Sigmoid colon (tissue), 7 donors: ENCODE data around the gene MAST1. TPM values are rescaled to one million over a fixed set of nuclear protein-coding genes. Genes with fewer than 3 reads are reported as not detected.
A peak's percentile ranks its signal among the peaks of the same experiment; 100 is the strongest.

Experiments used
- DNase-seq: peaks from one replicate; pipeline ENCODE4 v3.0.0-alpha.2; 2019
- H3K27ac ChIP-seq, 4 donors: fragments of 200-600 bp; sonication (generic); one replicate each; pipeline ENCODE4 v1.5.1; 2016 to 2019; ENCODE audit warnings: mild to moderate bottlenecking in 1 of 4
- H3K27me3 ChIP-seq, 3 donors: fragments of 200-600 bp; sonication (generic); one replicate each; pipeline ENCODE4 v1.5.1; 2019; ENCODE audit warnings: mild to moderate bottlenecking in 1 of 3
- H3K36me3 ChIP-seq, 4 donors: fragments of 200-600 bp; sonication (generic); one replicate each; pipeline ENCODE4 v1.5.1; 2016 to 2019
- H3K4me1 ChIP-seq, 4 donors: fragments of 200-600 bp; sonication (generic); one replicate each; pipeline ENCODE4 v1.5.1; 2017 to 2019
- H3K4me3 ChIP-seq, 4 donors: fragments of 200-600 bp; sonication (generic); one replicate each; pipeline ENCODE4 v1.5.1; 2017 to 2019; ENCODE audit warnings: mild to moderate bottlenecking in 2 of 4, moderate library complexity in 1 of 4
- H3K9me3 ChIP-seq, 4 donors: fragments of 200-600 bp in 3 of 4; sonication (generic) in 3 of 4; one replicate each; pipeline versions ENCODE4 v1.5.1 to v1.6.1; 2013 to 2019
- CTCF ChIP-seq, 4 experiments: fragments of 450-650 bp in 3 of 4; fragments of 200-600 bp in 1 of 4; IDR thresholded peaks; one replicate each; pipeline ENCODE4 v1.5.1; 2016 to 2019; ENCODE audit warnings: antibody characterized with exemption in 4 of 4, mild to moderate bottlenecking in 3 of 4, moderate library complexity in 2 of 4
- EP300 ChIP-seq, 4 donors: sonication (generic); formaldehyde crosslinking; IDR thresholded peaks; one replicate each; pipeline ENCODE4 v1.6.1; 2017; ENCODE audit warnings: antibody characterized with exemption in 4 of 4
- POLR2A ChIP-seq, 2 donors: fragments of 450-650 bp; IDR thresholded peaks; one replicate each; pipeline ENCODE4 v1.6.1; 2016; ENCODE audit warnings: antibody characterized with exemption in 2 of 2, mild to moderate bottlenecking in 2 of 2, moderate library complexity in 2 of 2
- POLR2AphosphoS5 ChIP-seq, 4 donors: sonication (generic); formaldehyde crosslinking; IDR thresholded peaks; one replicate each; pipeline ENCODE4 v1.6.1; 2017; ENCODE audit warnings: antibody characterized with exemption in 4 of 4
- WGBS, 2 donors: extraction: QIAGEN DNeasy Blood & Tissue Kit; methylation state at CpG; one replicate each; pipeline ENCODE4 v1.1.7; 2013; 5-methylcytosine and 5-hydroxymethylcytosine counted together
- intact Hi-C: fragments of 100-400 bp; cut with DNase I; formaldehyde crosslinking; loops from one replicate; pipeline ENCODE4 v1.15.1; 2023
- polyA plus RNA-seq, 3 donors: library from polyadenylated mRNA; stranded (reverse); fragments of 200-250 nt; gene quantifications; one replicate each; pipeline ENCODE4 v1.2.3, GENCODE V29; 2013
- total RNA-seq, 4 donors: library from RNA; depleted of rRNA; stranded (reverse); fragments of >200 nt; gene quantifications; one replicate each; pipeline ENCODE4 v1.1.0, GENCODE V29; 2016
- donor health status: healthy with polysubstance abuse.
- donor health status: Bipolar disorder and iron deficiency.
- donor health status: healthy.

MAST1 gene
- total and polyA plus RNA-seq, 7 donors: 0.49 to 3.3 (median 1.2) TPM

DNA sequence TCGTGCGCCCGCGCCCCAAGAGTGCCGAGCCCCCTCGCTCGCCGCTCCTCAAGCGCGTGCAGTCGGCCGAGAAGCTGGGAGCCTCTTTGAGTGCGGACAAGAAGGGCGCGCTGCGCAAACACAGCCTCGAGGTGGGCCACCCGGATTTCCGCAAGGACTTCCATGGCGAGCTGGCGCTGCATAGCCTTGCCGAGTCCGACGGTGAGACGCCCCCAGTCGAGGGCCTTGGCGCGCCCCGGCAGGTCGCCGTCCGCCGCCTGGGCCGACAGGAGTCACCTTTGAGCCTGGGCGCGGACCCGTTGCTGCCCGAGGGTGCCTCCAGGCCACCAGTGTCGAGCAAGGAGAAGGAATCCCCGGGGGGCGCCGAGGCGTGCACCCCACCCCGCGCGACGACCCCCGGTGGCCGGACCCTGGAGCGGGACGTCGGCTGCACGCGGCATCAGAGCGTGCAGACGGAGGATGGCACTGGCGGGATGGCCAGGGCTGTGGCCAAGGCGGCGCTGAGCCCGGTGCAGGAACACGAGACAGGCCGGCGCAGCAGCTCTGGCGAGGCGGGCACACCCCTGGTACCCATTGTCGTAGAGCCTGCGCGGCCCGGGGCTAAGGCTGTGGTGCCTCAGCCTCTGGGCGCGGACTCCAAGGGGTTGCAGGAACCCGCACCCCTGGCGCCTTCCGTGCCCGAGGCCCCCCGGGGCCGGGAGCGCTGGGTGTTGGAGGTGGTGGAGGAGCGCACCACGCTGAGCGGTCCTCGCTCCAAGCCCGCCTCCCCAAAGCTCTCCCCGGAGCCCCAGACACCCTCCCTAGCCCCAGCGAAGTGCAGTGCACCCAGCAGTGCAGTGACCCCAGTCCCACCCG, 35.8 kb downstream of the MAST1 start:
- no peak overlapping the region for H3K27ac ChIP-seq
- H3K9me3 ChIP-seq: no peaks in the 10 kb centered on the region
- no peak overlapping the region for H3K4me3 ChIP-seq
- H3K36me3 ChIP-seq: peaks cover 0 to 45% (median 19%) of the 10 kb centered on the region in 4 donors
- TF ChIP-seq CTCF (IDR thresholded peaks at IDR 0.05) (no peak), POLR2A (IDR thresholded peaks at IDR 0.05) (no peak), POLR2AphosphoS5 (IDR thresholded peaks at IDR 0.05) (no peak), EP300 (IDR thresholded peaks at IDR 0.05) (no peak)
- 79 to 86% methylated on average over 86 of the region's 86 CpGs for WGBS, 2 donors
- no peaks in the 10 kb centered on the region for H3K27me3 ChIP-seq
- no peaks in the 10 kb centered on the region for H3K4me1 ChIP-seq
- no peak for DNase-seq
- intact Hi-C loops: no loop called here

- DNase-seq: no peak
- intact Hi-C loops: no loop called here
These were observed 36.8 kb downstream of the MAST1 start for GRCh38 chr19:12875086-12875485.

DNA sequence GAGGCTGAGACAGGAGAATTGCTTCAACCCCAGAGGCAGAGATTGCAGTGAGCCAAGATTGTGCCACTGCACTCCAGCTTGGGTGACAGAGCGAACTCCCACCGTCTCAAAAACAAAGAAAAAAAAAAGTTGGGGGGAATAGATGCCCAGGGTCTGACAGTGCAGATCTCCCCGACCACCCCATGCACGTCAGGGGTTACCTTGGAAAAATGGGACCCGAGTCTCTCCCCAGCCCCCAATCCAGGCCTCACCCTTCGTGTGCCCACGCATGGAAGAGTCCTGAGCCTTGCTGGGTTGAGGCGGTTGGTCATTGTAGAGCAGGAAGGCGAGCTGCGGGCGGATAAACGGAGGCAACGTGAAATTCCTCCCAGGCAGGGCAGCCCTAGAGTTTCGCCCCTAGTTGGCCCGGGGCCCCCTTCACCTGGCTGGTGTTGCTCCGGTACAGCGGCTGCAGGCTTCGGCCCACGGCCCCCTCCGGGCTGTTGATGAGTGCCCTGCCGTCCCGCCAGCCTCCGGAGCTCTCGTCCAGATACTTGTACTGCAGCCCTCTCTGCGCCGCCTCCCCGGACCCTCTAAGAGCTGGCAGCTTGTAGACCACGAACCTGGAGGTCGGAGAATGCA, 42.3 kb downstream of the MAST1 start:
- WGBS, 2 donors: 12 to 17% methylated on average over 29 of the region's 29 CpGs
- Histone ChIP-seq H3K9me3 (no peaks in the 10 kb centered on the region), H3K4me3 (peak overlapping the region; percentile 50 to 88 (median 80)), H3K27ac (peak overlapping the region; percentile 89 to 97 (median 94)), H3K4me1 (peaks cover 0 to 30% (median 25%) of the 10 kb centered on the region in 4 donors), H3K27me3 (peaks cover 5 to 15% (median 10%) of the 10 kb centered on the region in 3 donors), H3K36me3 (peaks cover 0 to 32% (median 19%) of the 10 kb centered on the region in 4 donors)
- intact Hi-C loops: loop anchor here (10.0 kb wide), 1 partner anchor 224 kb away; the partner anchor contains the start of gene LYL1
- peak; percentile 77 for DNase-seq
- peak in 1 of 4 experiments; percentile 14 for TF ChIP-seq CTCF (IDR thresholded peaks at IDR 0.05)
- no peak for TF ChIP-seq POLR2AphosphoS5 (IDR thresholded peaks at IDR 0.05)

More at GRCh38 chr19:12875086-12875485, 36.8 kb downstream of the MAST1 start:
- Histone ChIP-seq H3K27me3 (no peaks in the 10 kb centered on the region), H3K9me3 (no peaks in the 10 kb centered on the region), H3K4me3 (no peak overlapping the region), H3K27ac (no peak overlapping the region), H3K36me3 (peaks cover 0 to 45% (median 19%) of the 10 kb centered on the region in 4 donors), H3K4me1 (peaks cover 0 to 3% (median 2%) of the 10 kb centered on the region in 4 donors)
- WGBS, 2 donors: 95% methylated on average over 6 of the region's 6 CpGs
- no peak for TF ChIP-seq POLR2A (IDR thresholded peaks at IDR 0.05)
- TF ChIP-seq CTCF (IDR thresholded peaks at IDR 0.05): no peak
- no peak for TF ChIP-seq POLR2AphosphoS5 (IDR thresholded peaks at IDR 0.05)
- no peak for TF ChIP-seq EP300 (IDR thresholded peaks at IDR 0.05)

- no peaks in the 10 kb centered on the region for H3K9me3 ChIP-seq
- H3K36me3 ChIP-seq: peaks cover 0 to 26% (median 14%) of the 10 kb centered on the region in 4 donors
- H3K27me3 ChIP-seq: peaks cover 5 to 21% (median 15%) of the 10 kb centered on the region in 3 donors
- 0% methylated on average over 38 of the region's 38 CpGs for WGBS, 2 donors
- H3K4me1 ChIP-seq: peaks cover 0 to 36% (median 31%) of the 10 kb centered on the region in 4 donors
- peak; percentile 99 for DNase-seq
- intact Hi-C loops: loop anchor here (10.0 kb wide), 1 partner anchor 224 kb away; the partner anchor contains the start of gene LYL1
- TF ChIP-seq CTCF (IDR thresholded peaks at IDR 0.05) (no peak), POLR2AphosphoS5 (IDR thresholded peaks at IDR 0.05) (peak; percentile 86 to 97 (median 89)), POLR2A (IDR thresholded peaks at IDR 0.05) (peak; percentile 58 to 66), EP300 (IDR thresholded peaks at IDR 0.05) (peak in 2 of 4 donors; percentile 21 to 75)
- H3K27ac ChIP-seq: peak within 1 kb of the TSS; percentile 89 to 97 (median 94)
- H3K4me3 ChIP-seq: peak within 1 kb of the TSS; percentile 50 to 88 (median 80)
These were observed 43.0 kb downstream of the MAST1 start, which contains the start of gene DNASE2 for GRCh38 chr19:12881172-12881808. TSS of gene DNASE2 (minus strand) at chr19:12881449. CDS start at chr19:12881375, 74 bp downstream.
